GM18498 (cell line): Measurements from ENCODE around the gene DEDD2.

Experiments used
- ATAC-seq: cut with Tn5 transposase; IDR thresholded peaks from one replicate; pipeline ENCODE4 v1.9.1; 2021; ENCODE audit warnings: mild to moderate bottlenecking, moderate library complexity; ENCODE audit not compliant: unreplicated experiment

DEDD2 gene

GRCh38 chr19:42248270-42249148, 31.0 kb upstream of the DEDD2 start:
- no peak for ATAC-seq

DNA sequence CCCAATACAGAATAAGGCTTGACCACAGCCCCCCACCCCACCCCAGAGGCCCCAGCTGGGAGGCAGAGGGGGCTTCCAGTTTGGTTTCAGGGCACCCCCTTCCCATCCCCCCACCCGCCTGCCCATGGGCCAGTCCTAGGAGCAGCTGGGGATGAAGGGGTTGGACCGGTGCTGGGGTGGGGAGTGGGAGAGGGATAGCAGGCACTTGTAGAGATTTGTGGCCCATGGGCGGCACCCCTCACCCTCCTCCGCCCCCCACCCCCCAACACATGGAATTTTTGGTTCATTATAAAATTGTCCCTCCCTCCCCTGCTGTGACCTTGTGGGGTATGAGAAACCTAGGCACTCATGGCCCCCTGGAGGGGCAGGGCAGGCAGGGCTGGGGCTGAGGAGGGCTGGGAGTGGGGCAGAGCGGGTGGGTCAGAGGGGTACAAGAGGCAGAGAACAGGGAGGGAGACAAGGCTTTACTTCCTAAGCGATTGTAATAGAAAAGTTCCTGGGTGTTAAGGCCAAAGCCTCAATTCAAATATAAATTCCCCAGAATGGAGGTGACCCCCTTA, 30.2 kb upstream of the DEDD2 start:
- ATAC-seq, result no peak

DNA sequence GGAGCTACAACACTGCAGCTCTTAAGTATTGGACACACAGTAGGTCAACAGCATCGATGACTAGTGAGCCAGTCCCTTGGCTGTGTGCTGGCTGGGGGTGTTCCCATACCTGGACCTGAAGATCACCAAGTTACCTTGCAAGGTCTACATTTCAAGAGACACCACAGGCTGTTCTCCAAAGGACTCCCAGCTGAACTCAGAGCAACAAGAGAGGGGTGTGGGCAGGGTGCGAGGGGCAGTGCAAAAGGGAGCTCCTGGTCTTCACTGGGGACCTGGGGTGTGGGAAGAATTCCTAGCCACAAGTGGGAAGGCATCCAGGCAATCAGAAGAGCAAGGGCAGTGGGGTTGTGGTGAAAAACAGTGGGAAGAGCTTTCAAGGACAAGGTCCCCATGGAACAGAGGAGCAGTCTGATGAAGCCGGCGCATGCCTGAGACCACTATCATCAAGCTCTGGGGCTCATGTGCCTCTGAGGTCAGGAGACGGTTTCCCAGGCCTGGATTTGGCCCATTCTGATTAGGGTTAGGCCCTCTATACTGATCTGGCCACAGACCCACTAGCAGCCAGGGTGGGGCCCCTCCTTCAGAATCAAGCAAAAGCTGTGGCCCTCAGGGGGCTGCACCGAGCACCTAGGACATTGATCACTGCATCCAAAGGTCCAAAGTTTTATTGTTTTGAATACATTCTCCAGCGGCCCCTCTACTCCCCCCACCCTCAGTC, 29.6 kb upstream of the DEDD2 start:
- ATAC-seq, result no peak

DNA sequence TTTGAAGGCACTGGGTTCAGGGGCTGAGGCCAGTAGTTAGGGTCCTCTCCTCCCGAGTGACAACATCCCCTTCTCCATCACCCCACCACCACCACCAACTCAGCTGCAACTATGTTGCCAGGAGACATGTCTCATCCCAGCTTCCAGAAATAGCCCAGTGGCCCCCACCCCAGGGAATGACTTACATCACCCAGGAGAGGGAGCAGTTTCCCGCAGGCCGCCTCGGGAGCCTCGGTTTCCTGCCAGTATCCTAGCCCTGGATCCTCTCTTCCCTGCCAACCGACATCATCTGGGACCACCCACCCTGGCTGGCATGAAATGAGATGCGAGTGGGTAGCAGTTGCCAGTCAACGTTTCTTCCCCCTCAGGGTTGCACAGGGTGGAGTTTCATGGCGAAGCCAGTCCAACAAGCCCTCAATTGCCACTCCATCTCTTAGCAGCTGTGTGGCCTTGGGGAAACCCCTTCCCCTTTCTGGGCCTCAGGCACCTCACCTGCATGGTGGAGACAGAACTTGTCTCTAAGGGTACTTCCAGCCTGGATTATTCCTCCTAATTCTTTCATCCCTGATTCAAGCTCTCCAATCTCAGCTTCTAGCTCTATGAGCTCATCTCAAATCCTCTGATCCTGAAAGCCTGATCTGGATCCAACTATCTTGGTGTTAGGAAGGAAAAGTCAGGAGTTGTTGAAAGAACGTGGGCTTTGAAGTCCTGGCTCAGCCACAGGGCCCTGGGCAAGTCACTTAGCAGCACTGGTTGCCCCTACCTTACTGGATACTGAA, 28.9 kb upstream of the DEDD2 start:
- no peak for ATAC-seq

- no peak for ATAC-seq
These were observed 27.8 kb upstream of the DEDD2 start for GRCh38 chr19:42245231-42245630.

- peak; percentile 38 for ATAC-seq
These were observed 27.1 kb upstream of the DEDD2 start for GRCh38 chr19:42244347-42245220.

GRCh38 chr19:42242512-42243409, 25.3 kb upstream of the DEDD2 start, which contains the start of gene GSK3A:
TSS of gene GSK3A (minus strand) at chr19:42242602. CDS start at chr19:42242465, 137 bp downstream.
- peak; percentile 66 for ATAC-seq

DNA sequence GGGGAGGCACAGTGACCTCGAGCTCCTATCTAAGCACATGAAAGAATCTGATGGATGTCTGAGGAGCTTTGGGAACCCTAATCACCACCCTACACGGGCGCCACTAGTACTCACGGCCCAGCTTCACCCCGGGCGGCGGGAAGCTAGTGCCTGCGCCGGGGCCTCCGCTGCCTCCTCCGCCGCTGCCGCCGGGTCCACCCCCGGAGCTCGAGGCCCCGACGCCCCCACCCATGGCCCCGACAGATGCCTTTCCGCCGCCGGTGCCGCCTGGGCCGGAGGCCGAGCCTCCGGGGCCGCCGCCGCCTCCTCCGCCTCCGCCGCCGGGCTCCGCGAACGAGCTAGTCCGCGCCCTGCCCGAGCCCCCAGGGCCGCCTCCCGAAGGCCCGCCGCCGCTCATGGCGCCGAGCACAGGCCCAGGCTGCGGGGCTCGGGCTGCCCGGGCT, 24.6 kb upstream of the DEDD2 start:
- ATAC-seq, result peak; percentile 0

- ATAC-seq, result no peak
These were observed 23.8 kb upstream of the DEDD2 start for GRCh38 chr19:42241279-42241678.

DNA sequence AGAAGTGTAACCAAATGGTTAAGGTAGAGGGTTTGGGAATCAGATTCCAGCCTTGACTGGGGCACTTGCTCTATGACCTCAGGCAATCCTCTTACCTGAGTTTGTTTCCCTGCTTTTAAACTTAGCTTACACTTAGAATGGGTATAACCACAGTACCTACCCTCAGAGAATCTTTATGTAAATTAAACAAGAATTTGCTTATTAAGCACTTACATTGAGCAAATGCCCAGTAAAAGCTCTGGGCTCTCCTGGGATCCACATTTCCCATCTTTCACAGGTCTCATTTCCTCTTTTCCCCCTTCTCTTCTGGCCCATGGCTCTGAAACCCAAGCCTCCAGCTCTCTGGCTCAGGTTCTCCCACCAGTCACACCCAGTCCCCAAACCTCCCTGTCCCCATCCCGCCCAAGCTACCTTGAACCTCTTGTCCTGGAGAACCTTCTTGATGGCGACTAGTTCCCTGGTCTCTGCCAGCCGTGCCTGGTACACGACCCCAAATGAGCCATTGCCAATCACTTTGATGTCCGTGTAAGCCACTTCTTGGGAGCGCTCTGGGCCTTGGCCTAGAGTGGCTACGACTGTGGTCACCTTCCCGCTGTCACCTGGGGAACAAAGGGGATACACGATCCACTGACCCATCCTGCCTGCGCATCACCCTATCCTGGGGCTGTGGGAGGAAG, 22.2 kb upstream of the DEDD2 start:
- ATAC-seq, result no peak

GRCh38 chr19:42235181-42235580, 17.7 kb upstream of the DEDD2 start:
- ATAC-seq, result no peak

DNA sequence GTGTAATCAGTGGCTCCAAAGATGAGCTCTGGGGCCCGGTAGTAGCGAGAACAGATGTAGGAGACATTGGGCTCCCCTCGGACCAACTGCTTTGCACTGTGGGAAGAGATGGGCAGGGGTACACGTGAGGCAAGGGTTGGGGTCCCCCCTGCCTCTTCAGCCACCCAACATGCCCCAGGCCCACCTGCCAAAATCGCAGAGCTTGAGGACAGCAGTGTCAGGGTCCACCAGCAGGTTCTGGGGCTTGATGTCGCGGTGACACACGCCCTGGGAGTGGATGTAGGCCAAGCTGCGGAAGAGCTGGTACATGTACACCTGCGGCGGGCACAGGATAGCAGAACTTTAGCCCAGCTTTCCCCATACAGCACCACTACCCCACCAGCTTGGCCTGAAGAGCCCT, 16.9 kb upstream of the DEDD2 start:
- no peak for ATAC-seq

DNA sequence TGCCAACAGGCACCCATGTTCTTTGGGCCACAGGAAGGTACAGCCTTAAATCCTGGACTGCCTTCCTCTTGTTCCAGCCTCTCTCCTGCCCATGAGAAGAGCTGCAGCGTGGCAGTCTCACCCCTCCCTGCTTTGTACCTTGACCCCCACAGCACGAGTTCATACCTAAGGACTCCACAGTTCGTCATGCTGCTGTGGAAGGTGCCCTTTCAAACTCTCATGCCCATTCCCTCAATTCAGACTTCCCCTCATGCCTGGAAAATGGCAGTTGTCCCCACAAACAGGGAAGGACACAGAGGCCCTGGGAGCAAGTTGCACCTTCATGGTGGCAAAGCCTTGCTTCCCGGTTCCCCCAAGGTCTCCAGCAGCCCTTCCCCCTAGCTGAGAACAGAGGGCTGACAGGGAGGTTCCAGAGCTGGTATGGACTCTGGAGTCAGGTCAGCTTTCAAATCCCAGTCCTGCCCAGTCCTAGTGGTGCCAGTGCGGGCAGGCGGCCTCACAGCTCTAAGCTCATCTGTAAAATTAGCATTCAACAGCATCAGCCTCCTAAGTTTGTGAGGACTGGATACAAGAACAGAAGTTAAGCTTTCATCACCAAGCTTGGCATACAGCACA, 16.3 kb upstream of the DEDD2 start:
- no peak for ATAC-seq

DNA sequence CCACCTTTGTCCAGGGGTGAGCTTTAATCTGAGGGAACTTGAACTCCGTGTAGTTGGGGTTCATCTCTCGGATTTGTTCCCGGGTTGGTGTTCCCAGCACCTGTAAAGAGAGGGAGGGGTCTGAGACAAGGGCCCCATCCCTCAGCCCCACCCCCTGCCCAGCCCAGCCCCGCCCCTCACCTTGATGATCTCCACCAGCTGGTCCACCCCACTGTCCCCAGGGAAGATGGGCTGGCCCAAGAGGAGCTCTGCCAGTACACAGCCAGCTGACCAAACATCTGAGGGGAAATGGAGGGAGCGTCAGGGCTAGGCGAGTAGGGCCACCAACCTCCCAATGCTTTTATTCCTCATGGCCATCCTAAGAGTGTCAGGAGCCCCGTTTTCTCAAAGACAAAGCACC, 15.6 kb upstream of the DEDD2 start:
- ATAC-seq, result no peak

- no peak for ATAC-seq
These were observed 15.0 kb upstream of the DEDD2 start for GRCh38 chr19:42232435-42232834.

DNA sequence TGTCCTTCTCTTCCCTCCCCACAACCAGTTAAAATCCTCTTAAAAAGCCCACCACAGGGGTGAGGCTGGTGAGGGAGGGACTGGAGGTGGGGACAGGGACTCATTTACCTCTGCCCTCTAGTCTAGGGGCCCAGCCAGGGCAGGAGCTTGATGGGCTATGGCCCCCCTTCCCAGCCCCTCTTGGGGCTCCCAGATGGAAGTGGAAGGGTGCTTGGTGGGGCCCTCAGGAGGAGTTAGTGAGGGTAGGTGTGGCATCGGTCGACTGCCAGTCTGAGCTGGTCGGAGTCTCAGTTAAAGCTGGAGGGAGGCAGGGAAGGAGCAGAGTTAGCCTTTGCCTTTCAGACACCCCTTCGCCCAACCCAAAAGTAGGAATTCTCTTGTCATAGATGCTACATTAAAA, 13.1 kb upstream of the DEDD2 start:
- ATAC-seq, result no peak

GRCh38 chr19:42229855-42230351, 12.4 kb upstream of the DEDD2 start:
- ATAC-seq, result no peak
